GM12878 (cell line): ENCODE results near the gene FAM83D. TPM values are rescaled to one million over a fixed set of nuclear protein-coding genes. Genes with fewer than 3 reads are reported as not detected.

ENCODE experiments used
- ATAC-seq: fragments of 200-7000 bp; cut with Tn5 transposase; 3 replicates; pipeline ENCODE4 v1.9.1; 2020; ENCODE audit warnings: mild to moderate bottlenecking, moderate library complexity
- BruUV-seq: library from RNA; stranded (reverse); fragments of 400-500 nt; replicated peaks from 2 replicates; lab custom pipeline; 2021; lab: Mats Ljungman, UMichigan
- CTCF ChIA-PET: fragments of 300-600 bp; sonication (Branson Sonifier 250); formaldehyde crosslinking; extraction: SDS; loops from one replicate; lab custom pipeline; 2021; ENCODE audit warnings: inconsistent platforms; lab: Yijun Ruan, JAX
- POLR2A ChIA-PET: fragments of 350-600 bp; formaldehyde crosslinking; extraction: SDS; loops from one replicate; lab custom pipeline; 2021; ENCODE audit warnings: inconsistent platforms; lab: Charles Lee
- RAD21 ChIA-PET: fragments of 300-600 bp; sonication (Branson Sonifier 250); formaldehyde crosslinking; loops from one replicate; lab custom pipeline; 2023; ENCODE audit warnings: antibody characterized with exemption; ENCODE audit not compliant: unreplicated experiment; lab: Charles Lee
- SMC1A ChIA-PET: fragments of 300-600 bp; sonication (Branson Sonifier 250); formaldehyde crosslinking; loops from one replicate; lab custom pipeline; 2023; ENCODE audit not compliant: unreplicated experiment, uncharacterized antibody; lab: Charles Lee
- DNase-seq: peaks from one replicate; pipeline ENCODE4 v3.0.0-alpha.2; 2011; ENCODE audit warnings: low read depth, low spot score
- FAIRE-seq: peaks from 3 replicates; lab custom pipeline; 2011; peaks lifted over from hg19 to GRCh38; lab: Jason Lieb, UNC
- H2AFZ ChIP-seq: 2 replicates; pipeline ENCODE4 v1.6.0; 2011; ENCODE audit warnings: low read depth, low read length, control low read depth; ENCODE audit not compliant: control insufficient read depth
- H3K27ac ChIP-seq: 2 replicates; pipeline ENCODE4 v1.5.1; 2011; ENCODE audit warnings: control low read depth; ENCODE audit not compliant: control insufficient read depth, insufficient read depth
- H3K27me3 ChIP-seq, 2 experiments: replicated peaks in 1 of 2; 2 replicates each; pipeline versions ENCODE4 v1.6.0 to v1.6.1; 2011; ENCODE audit warnings: low read length in 1 of 2; ENCODE audit not compliant: control insufficient read depth in 2 of 2, insufficient read depth in 2 of 2
- H3K36me3 ChIP-seq, 2 experiments: 2 replicates each; pipeline ENCODE4 v1.5.1; 2011; ENCODE audit warnings: low read length in 1 of 2; ENCODE audit not compliant: control insufficient read depth in 2 of 2, insufficient read depth in 2 of 2
- H3K4me1 ChIP-seq: 2 replicates; pipeline ENCODE4 v1.6.1; 2011; ENCODE audit warnings: mild to moderate bottlenecking, low read length, moderate library complexity, mixed read lengths; ENCODE audit not compliant: control insufficient read depth, insufficient read depth
- H3K4me2 ChIP-seq: 2 replicates; pipeline ENCODE4 v1.6.0; 2011; ENCODE audit warnings: control low read depth; ENCODE audit not compliant: control insufficient read depth, insufficient read depth
- H3K4me3 ChIP-seq: fragments of 200-600 bp; sonication (generic); 2 replicates; pipeline ENCODE4 v1.5.1; 2016
- H3K79me2 ChIP-seq: 2 replicates; pipeline ENCODE4 v1.6.0; 2011; ENCODE audit warnings: low read length; ENCODE audit not compliant: control insufficient read depth, insufficient read depth
- H3K9ac ChIP-seq: 2 replicates; pipeline ENCODE4 v1.8.0; 2011; ENCODE audit warnings: low read length, control low read depth, mixed read lengths; ENCODE audit not compliant: control insufficient read depth, insufficient read depth
- H3K9me3 ChIP-seq: replicated peaks from 3 replicates; pipeline ENCODE4 v1.5.1; 2011; ENCODE audit warnings: mild to moderate bottlenecking, low read length; ENCODE audit not compliant: control insufficient read depth, insufficient read depth
- H4K20me1 ChIP-seq: 2 replicates; pipeline ENCODE4 v1.6.0; 2011; ENCODE audit not compliant: control insufficient read depth, insufficient read depth
- ATF7 ChIP-seq: fragments of 450-650 bp; IDR thresholded peaks from 2 replicates; pipeline ENCODE4 v1.6.1; 2016; ENCODE audit warnings: low read depth, mild to moderate bottlenecking
- GABPA ChIP-seq: IDR thresholded peaks from 2 replicates; pipeline ENCODE4 v1.6.1; 2014; ENCODE audit warnings: antibody characterized with exemption, low read depth, mild to moderate bottlenecking, inconsistent platforms
- JUND ChIP-seq: IDR thresholded peaks from 2 replicates; pipeline ENCODE4 v1.6.1; 2012; ENCODE audit warnings: low read depth, mild to moderate bottlenecking, low read length, improper control_type of control experiment, moderate library complexity
- NFYA ChIP-seq: IDR thresholded peaks from 2 replicates; pipeline ENCODE4 v1.6.1; 2011; ENCODE audit warnings: low read depth, mild to moderate bottlenecking, low read length, improper control_type of control experiment, borderline replicate concordance
- POLR2AphosphoS2 ChIP-seq: IDR thresholded peaks from 2 replicates; pipeline ENCODE4 v1.6.1; 2011; ENCODE audit warnings: low read depth, mild to moderate bottlenecking, low read length, improper control_type of control experiment, moderate library complexity
- SMAD1 ChIP-seq: fragments of 450-650 bp; IDR thresholded peaks from 2 replicates; pipeline ENCODE4 v1.6.1; 2018; ENCODE audit warnings: mild to moderate bottlenecking, low read depth; ENCODE audit not compliant: partially characterized antibody
- ZSCAN29 ChIP-seq: fragments of 450-650 bp; IDR thresholded peaks from 2 replicates; pipeline ENCODE4 v1.6.1; 2017; ENCODE audit warnings: mild to moderate bottlenecking, moderate library complexity
- whole genome bisulfite sequencing: methylation state at CpG from one replicate; pipeline ENCODE4 v1.1.6; 2016; ENCODE audit warnings: low lambda C conversion rate; ENCODE audit not compliant: insufficient replicate concordance, insufficient coverage; ENCODE audit errors: missing lambda C conversion rate; 5-methylcytosine and 5-hydroxymethylcytosine counted together
- in situ Hi-C: fragments of 300-500 bp; cut with MboI; formaldehyde crosslinking; loops from 9 replicates; pipeline ENCODE4 v1.14.3; 2018; ENCODE audit warnings: mixed read lengths
- intact Hi-C: fragments of 100-400 bp; cut with micrococcal nuclease; formaldehyde crosslinking; loops from one replicate; pipeline ENCODE4 v1.14.2; 2022; ENCODE audit not compliant: unreplicated experiment
- polyA plus RNA-seq, 11 experiments: library from polyadenylated mRNA; depleted of rRNA in 4 of 11; unstranded in 6 of 11; stranded (reverse) in 5 of 11; fragments of >200 nt; fragmentation: Nextera tagmentation in 4 of 11; fragmentation: Illumina TruSeq in 1 of 11; extraction: Ambion mirVana in 4 of 11; extraction: Trizol in 1 of 11; gene quantifications; 1 replicate in 1 of 11; 2 replicates in 10 of 11; pipeline versions ENCODE4 v1.2.1 to v1.2.3, GENCODE V29; 2011 to 2016; ENCODE audit warnings: inconsistent platforms in 2 of 11, missing spikeins in 2 of 11, low read depth in 1 of 11
- total RNA-seq, 4 experiments: library from RNA; depleted of rRNA in 3 of 4; stranded (reverse); fragments of >200 nt in 3 of 4; fragmentation: Illumina TruSeq in 1 of 4; extraction: Trizol in 1 of 4; gene quantifications; 2 replicates each; pipeline versions ENCODE4 v1.2.1 to v1.2.3, GENCODE V29; 2013 to 2021
- TF ChIP-seq, protein P1 (sequence below): IDR thresholded peaks from 2 replicates; pipeline ENCODE4 v1.6.1; 2011; ENCODE audit warnings: borderline replicate concordance, low read depth, mild to moderate bottlenecking, moderate library complexity, low read length; ENCODE audit not compliant: insufficient read depth, poor library complexity, severe bottlenecking

FAM83D gene
- total and polyA plus RNA-seq, 10 of the 15 experiments (the other 5 are each of a cell fraction or from before 2014, with no cell fraction given) = 4.5 to 34.8 (median 19.2) TPM

DNA sequence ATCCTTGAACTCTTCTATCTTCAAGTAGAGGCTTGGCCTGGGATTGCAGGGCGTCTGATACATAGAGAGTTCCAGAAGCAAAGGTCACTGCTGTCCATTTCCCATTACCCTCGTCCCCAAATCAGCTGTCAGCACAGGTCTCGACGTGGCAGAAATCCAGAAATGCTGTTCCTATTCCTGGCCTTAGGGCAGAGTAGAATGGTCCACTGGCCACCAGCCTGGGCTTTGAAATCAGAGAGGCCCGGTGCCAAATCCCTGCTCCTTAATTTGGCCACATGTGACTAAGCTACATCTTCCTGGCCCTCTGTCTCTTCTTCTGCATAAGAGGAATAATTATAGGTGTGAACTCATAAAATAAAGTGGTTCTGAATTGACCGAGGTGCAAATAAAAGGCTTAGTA lies 40.9 kb upstream of the FAM83D start:
- FAIRE-seq = no peak
- no TSS peak for BruUV-seq
- H3K4me1 ChIP-seq = peaks cover 34% of the 10 kb centered on the region
- intact Hi-C loops (no loop called here), in situ Hi-C loops (no loop called here)
- RAD21 ChIA-PET = interaction anchor here (1.3 kb wide), 1 partner anchor 80 kb away, joined by 3 read pairs; the partner anchor contains the start of gene PPP1R16B
- SMC1A ChIA-PET = interaction anchor here (7.6 to 16.9 kb wide), 2 partner anchors 7 to 25 kb away, joined by 105 to 248 read pairs; no protein-coding TSS in a partner anchor
- H3K4me3 ChIP-seq = no peak overlapping the region
- 91% methylated on average over 6 of the region's 6 CpGs for WGBS
- H3K79me2 ChIP-seq = peaks cover 59% of the 10 kb centered on the region
- no peak for ATAC-seq
- no peak for TF ChIP-seq ATF7
- no peak for TF ChIP-seq JUND
- no peak for TF ChIP-seq ZSCAN29
- TF ChIP-seq NFYA = no peak
- no peak for TF ChIP-seq SMAD1
- TF ChIP-seq, protein P1, sequence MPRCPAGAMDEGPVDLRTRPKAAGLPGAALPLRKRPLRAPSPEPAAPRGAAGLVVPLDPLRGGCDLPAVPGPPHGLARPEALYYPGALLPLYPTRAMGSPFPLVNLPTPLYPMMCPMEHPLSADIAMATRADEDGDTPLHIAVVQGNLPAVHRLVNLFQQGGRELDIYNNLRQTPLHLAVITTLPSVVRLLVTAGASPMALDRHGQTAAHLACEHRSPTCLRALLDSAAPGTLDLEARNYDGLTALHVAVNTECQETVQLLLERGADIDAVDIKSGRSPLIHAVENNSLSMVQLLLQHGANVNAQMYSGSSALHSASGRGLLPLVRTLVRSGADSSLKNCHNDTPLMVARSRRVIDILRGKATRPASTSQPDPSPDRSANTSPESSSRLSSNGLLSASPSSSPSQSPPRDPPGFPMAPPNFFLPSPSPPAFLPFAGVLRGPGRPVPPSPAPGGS = no peak
- no peak for TF ChIP-seq POLR2AphosphoS2
- TF ChIP-seq GABPA = no peak
- H4K20me1 ChIP-seq = no peaks in the 10 kb centered on the region; the same call in 1 of the 2 replicates
- no peak overlapping the region for H2AFZ ChIP-seq
- CTCF ChIA-PET = interaction anchor here (1.2 to 1.4 kb wide), 2 partner anchors 9 to 77 kb away, joined by 3 to 4 read pairs; no protein-coding TSS in a partner anchor
- no peak for DNase-seq
- no peak overlapping the region for H3K4me2 ChIP-seq
- no peak overlapping the region for H3K27ac ChIP-seq
- no peak overlapping the region for H3K9ac ChIP-seq
- H3K36me3 ChIP-seq = peaks cover 32 to 35% of the 10 kb centered on the region in 2 experiments
- POLR2A ChIA-PET = interaction anchor here (0.9 kb wide), 1 partner anchor 105 kb away, joined by 6 read pairs; no protein-coding TSS in a partner anchor
- no peaks in the 10 kb centered on the region for H3K9me3 ChIP-seq
- H3K27me3 ChIP-seq = no peaks in the 10 kb centered on the region
